K562 treated with DMSO at 1 percent for 48 hours (cell line): Measurements from ENCODE around the gene ATG2A. TPM values are rescaled to one million over a fixed set of nuclear protein-coding genes. Genes with fewer than 3 reads are reported as not detected.

Experiments used
- total RNA-seq: library from RNA; unstranded; fragments of 300-600 nt; gene quantifications from 2 replicates; pipeline ENCODE4 v1.2.3, GENCODE V29; 2022; ENCODE audit warnings: low replicate concordance; ENCODE audit errors: extremely low read depth

The ATG2A gene
- not detected in 2 replicates for total RNA-seq

DNA sequence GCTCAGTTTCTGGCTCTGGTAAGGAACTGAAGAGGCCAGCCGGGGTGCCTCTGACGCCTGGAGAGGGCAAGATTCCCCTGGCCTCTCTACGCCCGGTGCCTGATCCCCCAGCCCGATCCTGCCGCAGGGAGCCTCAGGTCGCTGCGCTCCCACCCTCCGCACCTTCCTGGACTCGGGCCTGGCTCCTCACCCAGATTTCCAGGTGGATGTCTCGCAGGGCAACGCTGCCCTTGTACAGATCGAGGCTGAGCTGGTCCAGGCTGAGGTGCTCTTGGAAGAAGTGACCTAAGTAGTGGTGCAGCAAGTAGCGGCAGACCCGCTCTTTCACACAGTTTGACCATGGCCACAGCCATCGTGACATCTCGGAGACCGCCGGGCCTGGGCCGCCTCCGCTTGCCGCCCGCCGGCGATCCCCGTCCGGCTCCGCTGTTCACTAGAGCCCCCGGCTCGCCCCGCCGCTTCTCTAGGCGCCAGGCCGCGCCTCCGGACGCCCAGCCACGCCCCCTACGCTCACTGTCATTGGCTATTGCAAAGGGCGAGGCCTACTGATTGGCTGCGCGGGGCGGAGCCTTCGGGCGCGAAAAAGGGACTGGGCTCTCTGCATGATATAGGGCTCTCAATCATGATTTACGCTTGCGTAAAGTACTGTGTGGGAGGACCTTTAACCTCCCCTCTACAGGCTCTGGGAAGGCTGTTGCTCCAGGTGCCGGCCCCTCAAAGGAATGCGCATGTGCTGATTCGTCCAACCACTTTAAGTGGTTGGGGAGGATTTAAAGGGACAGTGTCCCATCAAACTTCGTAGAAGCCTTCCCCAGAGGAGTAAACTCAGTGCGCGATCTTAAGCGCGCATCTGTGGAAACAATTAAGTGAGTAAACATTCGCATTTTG lies at the start of gene ATG2A:
Gene ATG2A, minus strand, starts transcription at position 435 of the 888 bp plus-strand sequence. Its CDS starts 74 bp downstream, at position 361.

DNA sequence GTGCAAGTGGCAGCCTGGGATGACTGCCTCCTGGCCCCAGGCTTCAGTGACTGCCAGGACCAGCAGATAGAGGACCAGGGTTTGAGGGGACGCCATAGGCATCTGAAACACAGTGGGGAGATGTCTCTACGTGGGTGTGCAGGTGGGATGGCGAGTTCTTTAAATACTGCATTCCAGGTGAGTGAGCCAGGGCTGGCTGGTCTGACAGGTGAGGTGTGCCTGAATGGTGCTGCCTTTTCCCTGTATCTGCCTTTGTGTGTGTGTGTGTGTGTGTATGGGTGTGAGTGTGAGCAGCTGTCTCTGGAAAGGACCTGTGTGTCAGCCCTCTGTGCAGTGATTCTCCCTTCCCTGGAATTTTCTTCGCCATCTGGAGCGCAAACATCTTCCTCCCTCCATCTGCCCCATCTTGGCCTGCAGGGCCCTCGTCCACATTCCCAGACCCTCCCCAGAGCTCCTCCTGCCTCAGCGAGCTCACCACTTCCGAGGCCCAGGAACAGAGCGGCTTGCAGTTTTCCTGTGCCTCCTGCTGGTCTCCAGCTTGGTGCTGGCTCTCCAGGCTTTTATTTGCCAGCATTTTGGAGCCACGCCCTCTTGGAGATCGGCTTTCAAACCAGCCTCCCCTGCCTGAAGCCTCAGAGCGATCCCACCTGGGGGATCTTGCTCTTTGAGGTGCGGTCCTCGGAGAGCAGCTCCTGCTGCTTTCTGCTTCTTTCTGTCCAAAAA lies 18.5 kb upstream of the ATG2A start, which contains the start of gene GPHA2:
Gene GPHA2, minus strand, starts transcription at position 535 of the 723 bp plus-strand sequence. Its CDS starts 433 bp downstream, at position 102.

DNA sequence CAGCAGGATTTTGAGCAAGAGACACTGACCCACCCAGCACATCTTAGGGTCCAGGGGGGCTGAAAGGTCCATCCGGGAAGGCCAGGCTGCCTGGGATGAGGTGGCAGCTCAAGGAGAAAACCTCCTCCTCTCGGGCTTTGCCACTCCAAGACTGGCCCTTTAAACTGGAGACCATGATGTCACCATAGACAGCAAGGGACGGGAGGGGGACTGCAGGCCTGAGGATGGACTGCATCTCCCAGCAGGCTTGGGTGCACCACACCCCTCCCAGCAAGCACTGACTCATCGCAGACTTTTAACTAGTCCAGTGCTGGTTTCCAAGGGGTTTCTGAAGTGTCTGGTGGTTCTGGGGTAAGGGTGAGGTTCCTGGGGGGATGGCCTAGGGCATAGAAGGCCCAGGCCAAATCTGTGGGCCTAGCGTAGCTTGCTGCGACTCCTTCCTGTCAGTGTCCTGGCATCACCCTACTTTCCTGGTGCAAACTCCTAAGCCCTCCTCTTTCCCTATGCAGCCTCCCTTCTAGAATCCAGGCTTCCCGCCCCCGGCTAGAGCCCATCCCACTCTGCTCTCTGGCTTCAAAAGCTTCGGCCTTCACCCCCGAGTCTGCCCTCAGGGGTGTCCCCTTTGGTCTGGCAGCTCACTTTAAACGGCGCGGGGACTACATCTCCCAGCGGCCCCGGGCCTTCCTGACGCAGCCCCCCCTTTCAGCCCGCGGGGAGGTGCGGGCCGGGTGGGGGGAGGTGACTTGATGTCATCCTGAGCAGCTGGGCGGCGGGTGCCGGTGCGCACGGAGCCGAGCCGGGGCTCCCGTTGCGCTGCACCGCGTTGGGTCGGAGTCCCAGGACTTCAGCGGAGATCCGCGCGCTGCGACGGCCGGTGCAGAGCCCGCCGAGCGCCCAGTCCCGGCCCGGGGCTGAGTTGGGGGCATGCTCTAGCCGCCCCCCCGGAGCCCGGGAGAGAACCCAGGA lies 7.2 kb upstream of the ATG2A start, which contains the start of gene PPP2R5B:
Gene PPP2R5B, plus strand, starts transcription at position 746 of the 966 bp plus-strand sequence. CDS start 1,046 bp downstream, outside the sequence.

DNA sequence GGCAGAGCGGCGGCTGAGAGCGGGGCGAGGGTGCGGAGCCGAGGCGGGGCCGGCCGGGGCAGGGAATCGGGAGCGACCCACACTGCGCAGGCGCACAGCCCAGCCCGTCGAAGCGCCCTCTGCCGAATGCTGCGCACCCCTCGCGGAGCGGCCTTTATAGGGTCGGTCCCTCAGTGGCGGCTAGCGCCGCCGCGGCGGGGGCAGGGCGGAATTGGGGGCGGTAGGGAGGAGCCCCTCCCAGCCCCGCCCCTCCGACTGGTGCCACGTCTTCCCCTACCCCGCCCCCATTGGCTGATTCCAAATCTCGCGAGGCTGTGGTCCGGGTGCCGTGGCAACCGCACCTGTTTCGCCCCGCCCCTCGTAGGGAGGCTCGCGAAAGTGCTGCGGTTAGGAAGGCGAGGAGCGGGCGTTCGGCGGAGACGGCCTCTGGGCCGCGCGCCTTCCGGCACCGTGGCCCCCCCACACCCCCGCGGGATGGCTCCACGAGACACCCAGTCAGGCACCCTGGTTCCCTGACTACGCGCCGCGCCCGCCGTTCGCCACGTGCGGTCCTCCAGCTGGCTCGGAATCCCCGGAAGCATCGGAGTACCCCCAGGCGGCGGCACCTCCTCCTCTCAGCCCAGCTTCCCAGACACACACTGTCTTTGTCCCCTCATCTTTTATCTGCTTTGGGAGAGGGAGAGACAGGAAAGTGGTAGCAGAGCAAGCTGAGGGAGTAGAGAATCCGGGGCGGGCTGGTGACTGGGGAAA lies 38.3 kb downstream of the ATG2A start, which contains the start of gene EHD1:
Gene EHD1, minus strand, starts transcription at position 128 of the 750 bp plus-strand sequence. CDS start 157 bp downstream, outside the sequence.

Other genes starting within 250 kb of the ATG2A start
- gene NRXN2, start 194.0 kb downstream of the ATG2A start, total RNA-seq, result not detected in 2 replicates
- gene RASGRP2, start 173.1 kb downstream of the ATG2A start, total RNA-seq, result not detected in 2 replicates
- not detected in 2 replicates for gene PYGM, start 157.2 kb downstream of the ATG2A start, total RNA-seq
- gene SF1, start 138.7 kb downstream of the ATG2A start, total RNA-seq, result not detected in 2 replicates
- not detected in 2 replicates for gene MAP4K2, start 114.0 kb downstream of the ATG2A start, total RNA-seq
- gene MEN1, start 106.7 kb downstream of the ATG2A start, total RNA-seq, result not detected in 2 replicates
- not detected in 2 replicates for gene CDC42BPG, start 72.6 kb downstream of the ATG2A start, total RNA-seq
- not detected in 2 replicates for gene EHD1, start 38.6 kb downstream of the ATG2A start, total RNA-seq
- not detected in 2 replicates for gene PPP2R5B, start 7.5 kb upstream of the ATG2A start, total RNA-seq
- gene GPHA2, start 18.7 kb upstream of the ATG2A start, total RNA-seq, result not detected in 2 replicates
- not detected in 2 replicates for gene MAJIN, start 54.9 kb upstream of the ATG2A start, total RNA-seq
- not detected in 2 replicates for gene BATF2, start 79.8 kb upstream of the ATG2A start, total RNA-seq
- gene ARL2, start 97.0 kb upstream of the ATG2A start, total RNA-seq, result not detected in 2 replicates
- gene SNX15, start 110.2 kb upstream of the ATG2A start, total RNA-seq, result not detected in 2 replicates
- gene SAC3D1, start 124.0 kb upstream of the ATG2A start, total RNA-seq, result not detected in 2 replicates
- not detected in 2 replicates for gene NAALADL1, start 141.3 kb upstream of the ATG2A start, total RNA-seq
- not detected in 2 replicates for gene CDCA5, start 166.8 kb upstream of the ATG2A start, total RNA-seq
- not detected in 2 replicates for gene ZFPL1, start 167.0 kb upstream of the ATG2A start, total RNA-seq
- not detected in 2 replicates for gene VPS51, start 179.0 kb upstream of the ATG2A start, total RNA-seq
- not detected in 2 replicates for gene TM7SF2, start 194.7 kb upstream of the ATG2A start, total RNA-seq
- gene ZNHIT2, start 200.5 kb upstream of the ATG2A start, total RNA-seq, result not detected in 2 replicates
- gene FAU, start 204.9 kb upstream of the ATG2A start, total RNA-seq, result not detected in 2 replicates
- gene MRPL49, start 205.1 kb upstream of the ATG2A start, total RNA-seq, result not detected in 2 replicates
- gene SYVN1, start 217.3 kb upstream of the ATG2A start, total RNA-seq, result not detected in 2 replicates